K562 (cell line): Measurements from ENCODE around the gene FHIT. TPM values are rescaled to one million over a fixed set of nuclear protein-coding genes. Genes with fewer than 3 reads are reported as not detected.

Experiments
- ATAC-seq: fragments of 200-7000 bp; cut with Tn5 transposase; 3 replicates; pipeline ENCODE4 v1.9.1; 2020; ENCODE audit warnings: moderate library complexity
- BruUV-seq: library from RNA; stranded (reverse); fragments of 400-500 nt; replicated peaks from 2 replicates; lab custom pipeline; 2021; lab: Mats Ljungman, UMichigan
- CTCF ChIA-PET: fragments of 300-600 bp; formaldehyde crosslinking; extraction: SDS; loops from one replicate; lab custom pipeline; 2021; ENCODE audit warnings: low intra/inter-chr PET ratio; lab: Yijun Ruan, JAX
- POLR2A ChIA-PET: fragments of 300-600, 350-650 bp; sonication (Branson Sonifier 250); formaldehyde crosslinking; extraction: SDS; loops from one replicate; lab custom pipeline; 2021; ENCODE audit warnings: antibody characterized with exemption, inconsistent platforms; lab: Yijun Ruan, JAX
- DNase-seq, 4 experiments: peaks; one replicate each; pipeline versions ENCODE4 v3.0.0 to v3.0.0-alpha.2; 2011 to 2018; ENCODE audit warnings: low spot score in 3 of 4, mixed read lengths in 3 of 4; ENCODE audit errors: extremely low read depth in 1 of 4
- FAIRE-seq: peaks from 2 replicates; lab custom pipeline; 2011; peaks lifted over from hg19 to GRCh38; lab: Jason Lieb, UNC
- H2AFZ ChIP-seq: 2 replicates; pipeline ENCODE4 v1.6.0; 2011; ENCODE audit warnings: low read depth, low read length, control low read depth, inconsistent platforms
- H3K27ac ChIP-seq: fragments of 200-600 bp; 3 replicates; pipeline ENCODE4 v1.8.0; 2011; ENCODE audit warnings: low read depth, mild to moderate bottlenecking, control low read depth, inconsistent platforms, low read length, moderate library complexity, mixed read lengths; ENCODE audit errors: extremely low read depth
- H3K27me3 ChIP-seq, 2 experiments: fragments of 300-600 bp in 1 of 2; 2 replicates in 1 of 2; 3 replicates in 1 of 2; pipeline versions ENCODE4 v1.6.0 to v1.8.0; 2011; ENCODE audit warnings: inconsistent platforms in 2 of 2, low read length in 2 of 2, mild to moderate bottlenecking in 1 of 2, mixed read lengths in 1 of 2, moderate library complexity in 1 of 2; ENCODE audit not compliant: control insufficient read depth in 2 of 2, insufficient read depth in 2 of 2
- H3K36me3 ChIP-seq: fragments of 300-600 bp; 3 replicates; pipeline ENCODE4 v1.8.0; 2011; ENCODE audit warnings: mild to moderate bottlenecking, low read length, inconsistent platforms; ENCODE audit not compliant: control insufficient read depth, insufficient read depth
- H3K4me1 ChIP-seq, 2 experiments: fragments of 200-600 bp in 1 of 2; replicated peaks in 1 of 2; 2 replicates in 1 of 2; 3 replicates in 1 of 2; pipeline versions ENCODE4 v1.5.1 to v1.8.0; 2011; ENCODE audit warnings: inconsistent platforms in 2 of 2, low read length in 2 of 2, mild to moderate bottlenecking in 1 of 2, mixed read lengths in 1 of 2, moderate library complexity in 1 of 2; ENCODE audit not compliant: control insufficient read depth in 2 of 2, insufficient read depth in 2 of 2
- H3K4me2 ChIP-seq: 2 replicates; pipeline ENCODE4 v1.6.1; 2011; ENCODE audit warnings: low read length, control low read depth, inconsistent platforms, mixed read lengths; ENCODE audit not compliant: insufficient read depth
- H3K4me3 ChIP-seq: fragments of 200-600 bp; sonication (generic), shearing (Covaris generic); 2 replicates; pipeline ENCODE4 v1.5.1; 2016; ENCODE audit warnings: control low read depth, inconsistent platforms
- H3K79me2 ChIP-seq: fragments of 200-600 bp; 3 replicates; pipeline ENCODE4 v1.8.0; 2011; ENCODE audit warnings: low read length, inconsistent platforms; ENCODE audit not compliant: control insufficient read depth, insufficient read depth
- H3K9ac ChIP-seq, 2 experiments: 2 replicates each; pipeline versions ENCODE4 v1.6.0 to v1.6.1; 2011; ENCODE audit warnings: low read depth in 2 of 2, low read length in 2 of 2, control low read depth in 1 of 2, inconsistent platforms in 1 of 2, mild to moderate bottlenecking in 1 of 2, mixed read lengths in 1 of 2; ENCODE audit not compliant: insufficient read depth in 1 of 2
- H3K9me1 ChIP-seq: one replicate; pipeline ENCODE4 v1.6.0; 2011; ENCODE audit warnings: inconsistent platforms, mild to moderate bottlenecking, low read length, moderate library complexity; ENCODE audit not compliant: control insufficient read depth, insufficient read depth
- H3K9me3 ChIP-seq: replicated peaks from 2 replicates; pipeline ENCODE4 v1.5.1; 2011; ENCODE audit warnings: low read depth, low read length, inconsistent platforms; ENCODE audit not compliant: control insufficient read depth, insufficient read depth
- H4K20me1 ChIP-seq: replicated peaks from 2 replicates; pipeline ENCODE4 v1.6.1; 2011; ENCODE audit warnings: low read length, inconsistent platforms, mixed read lengths; ENCODE audit not compliant: control insufficient read depth, insufficient read depth
- NCOA1 ChIP-seq: fragments of 450-650 bp; IDR thresholded peaks from 2 replicates; pipeline ENCODE4 v1.6.1; 2016; ENCODE audit warnings: low read depth
- PHB ChIP-seq: fragments of 250-450 bp; sonication (Bioruptor Pico); IDR thresholded peaks from 2 replicates; pipeline ENCODE4 v1.5.0; 2021
- RAD51 ChIP-seq: fragments of 450-650 bp; IDR thresholded peaks from 2 replicates; pipeline ENCODE4 v1.7.1; 2016; ENCODE audit warnings: low read depth, mild to moderate bottlenecking, borderline replicate concordance
- SPI1 ChIP-seq: IDR thresholded peaks from 2 replicates; pipeline ENCODE4 v1.6.1; 2011; ENCODE audit warnings: low read depth, low read length, control low read depth, borderline replicate concordance
- WGBS: fragments of 100-300 bp; shearing (Covaris generic); methylation state at CpG from one replicate; pipeline ENCODE4 v1.1.6; 2016; ENCODE audit warnings: low coverage, mixed read lengths; ENCODE audit not compliant: insufficient coverage; ENCODE audit errors: missing lambda C conversion rate; 5-methylcytosine and 5-hydroxymethylcytosine counted together
- in situ Hi-C: fragments of 300-500 bp; cut with MboI; formaldehyde crosslinking; loops from 4 replicates; pipeline ENCODE4 v1.15.0; 2018; ENCODE audit warnings: inconsistent platforms, mixed read lengths
- intact Hi-C: fragments of 100-400 bp; cut with micrococcal nuclease; formaldehyde crosslinking; loops from 2 replicates; pipeline ENCODE4 v1.14.2; 2022
- polyA plus RNA-seq, 8 experiments: library from polyadenylated mRNA; depleted of rRNA in 4 of 8; stranded (reverse) in 5 of 8; unstranded in 3 of 8; fragments of >200 nt; fragmentation: Nextera tagmentation in 2 of 8; fragmentation: Illumina TruSeq in 1 of 8; extraction: Ambion mirVana in 2 of 8; extraction: Trizol in 1 of 8; gene quantifications; 2 replicates each; pipeline versions ENCODE4 v1.2.1 to v1.2.3, GENCODE V29; 2011 to 2014; ENCODE audit warnings: inconsistent platforms in 1 of 8, missing spikeins in 1 of 8
- total RNA-seq, 7 experiments: library from RNA; depleted of rRNA in 6 of 7; stranded (reverse); fragments of >200 nt in 6 of 7; fragmentation: Illumina TruSeq in 2 of 7; extraction: Trizol in 2 of 7; gene quantifications; 2 replicates each; pipeline versions ENCODE4 v1.2.1 to v1.2.3, GENCODE V29; 2011 to 2021; ENCODE audit warnings: low replicate concordance in 1 of 7
- TF ChIP-seq, protein P1 (sequence below): sonication (generic); formaldehyde crosslinking; IDR thresholded peaks from 2 replicates; pipeline ENCODE4 v1.5.0; 2020; ENCODE audit warnings: missing genetic modification reagents
- TF ChIP-seq, protein P2 (sequence below): fragments of 200-800 bp; sonication (Bioruptor generic); IDR thresholded peaks from 2 replicates; pipeline ENCODE4 v1.6.1; 2017; ENCODE audit warnings: missing genetic modification characterization, missing compliant biosample characterization
- TF ChIP-seq, protein P3 (sequence below): fragments of 450-650 bp; formaldehyde crosslinking; IDR thresholded peaks from 2 replicates; pipeline ENCODE4 v1.4.0; 2022; ENCODE audit warnings: missing genetic modification characterization

FHIT gene
- total and polyA plus RNA-seq, 9 of the 15 experiments (the other 6 are each of a cell fraction or from before 2014, with no cell fraction given): 1.7 to 9.1 (median 4.3) TPM

DNA sequence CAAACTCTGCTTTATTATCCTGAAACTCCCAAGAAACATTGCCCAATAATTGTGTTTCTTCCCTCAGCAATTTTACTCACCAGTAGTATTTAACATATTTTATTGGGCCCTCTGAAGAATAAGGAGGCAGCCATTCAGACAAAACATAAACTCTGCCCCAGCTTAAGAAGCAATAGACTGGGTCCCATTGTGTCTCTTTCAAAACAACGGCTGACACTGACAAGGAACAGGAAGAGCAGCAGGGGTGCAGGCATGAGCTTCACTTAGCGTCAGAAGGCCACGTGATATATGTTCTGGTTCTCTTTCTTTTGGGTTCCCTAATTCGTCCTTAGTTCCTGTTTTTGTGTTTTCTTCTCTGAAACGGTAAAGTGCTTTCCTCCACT lies 242.3 kb downstream of the FHIT start:
- no peaks in the 10 kb centered on the region for H3K9me3 ChIP-seq
- no peak for DNase-seq
- no peaks in the 10 kb centered on the region for H3K9me1 ChIP-seq
- in situ Hi-C loops: no loop called here
- no peak overlapping the region for H3K4me2 ChIP-seq
- H3K4me3 ChIP-seq: no peak overlapping the region
- H4K20me1 ChIP-seq: no peaks in the 10 kb centered on the region
- H3K27me3 ChIP-seq: no peaks in the 10 kb centered on the region
- no peak overlapping the region for H3K9ac ChIP-seq
- intact Hi-C loops: no loop called here
- H3K36me3 ChIP-seq: no peaks in the 10 kb centered on the region
- 12% methylated on average over 5 of the region's 5 CpGs for WGBS
- no peak overlapping the region for H3K27ac ChIP-seq
- no TSS peak for BruUV-seq
- no peaks in the 10 kb centered on the region for H3K4me1 ChIP-seq
- POLR2A ChIA-PET: no interaction called here
- CTCF ChIA-PET: no interaction called here
- TF ChIP-seq SPI1: 0 out of 2 replicates have a peak, but pooled peaks have one; percentile 11
- peak; percentile 22; the same call in 1 of the 2 replicates for TF ChIP-seq RAD51
- no peak for TF ChIP-seq NCOA1
- no peak for TF ChIP-seq PHB (CRISPR knock-in tag)
- TF ChIP-seq, protein P1, sequence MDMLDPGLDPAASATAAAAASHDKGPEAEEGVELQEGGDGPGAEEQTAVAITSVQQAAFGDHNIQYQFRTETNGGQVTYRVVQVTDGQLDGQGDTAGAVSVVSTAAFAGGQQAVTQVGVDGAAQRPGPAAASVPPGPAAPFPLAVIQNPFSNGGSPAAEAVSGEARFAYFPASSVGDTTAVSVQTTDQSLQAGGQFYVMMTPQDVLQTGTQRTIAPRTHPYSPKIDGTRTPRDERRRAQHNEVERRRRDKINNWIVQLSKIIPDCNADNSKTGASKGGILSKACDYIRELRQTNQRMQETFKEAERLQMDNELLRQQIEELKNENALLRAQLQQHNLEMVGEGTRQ (CRISPR knock-in tag): peak; percentile 12; the same call in 1 of the 2 replicates
- TF ChIP-seq, protein P2, sequence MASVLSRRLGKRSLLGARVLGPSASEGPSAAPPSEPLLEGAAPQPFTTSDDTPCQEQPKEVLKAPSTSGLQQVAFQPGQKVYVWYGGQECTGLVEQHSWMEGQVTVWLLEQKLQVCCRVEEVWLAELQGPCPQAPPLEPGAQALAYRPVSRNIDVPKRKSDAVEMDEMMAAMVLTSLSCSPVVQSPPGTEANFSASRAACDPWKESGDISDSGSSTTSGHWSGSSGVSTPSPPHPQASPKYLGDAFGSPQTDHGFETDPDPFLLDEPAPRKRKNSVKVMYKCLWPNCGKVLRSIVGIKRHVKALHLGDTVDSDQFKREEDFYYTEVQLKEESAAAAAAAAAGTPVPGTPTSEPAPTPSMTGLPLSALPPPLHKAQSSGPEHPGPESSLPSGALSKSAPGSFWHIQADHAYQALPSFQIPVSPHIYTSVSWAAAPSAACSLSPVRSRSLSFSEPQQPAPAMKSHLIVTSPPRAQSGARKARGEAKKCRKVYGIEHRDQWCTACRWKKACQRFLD (CRISPR knock-in tag): no peak
- TF ChIP-seq, protein P3, sequence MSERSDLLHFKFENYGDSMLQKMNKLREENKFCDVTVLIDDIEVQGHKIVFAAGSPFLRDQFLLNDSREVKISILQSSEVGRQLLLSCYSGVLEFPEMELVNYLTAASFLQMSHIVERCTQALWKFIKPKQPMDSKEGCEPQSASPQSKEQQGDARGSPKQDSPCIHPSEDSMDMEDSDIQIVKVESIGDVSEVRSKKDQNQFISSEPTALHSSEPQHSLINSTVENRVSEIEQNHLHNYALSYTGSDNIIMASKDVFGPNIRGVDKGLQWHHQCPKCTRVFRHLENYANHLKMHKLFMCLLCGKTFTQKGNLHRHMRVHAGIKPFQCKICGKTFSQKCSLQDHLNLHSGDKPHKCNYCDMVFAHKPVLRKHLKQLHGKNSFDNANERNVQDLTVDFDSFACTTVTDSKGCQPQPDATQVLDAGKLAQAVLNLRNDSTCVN (CRISPR knock-in tag): no peak
- TF ChIP-seq, all 486 proteins: peak for 3
- no peak for FAIRE-seq
- Histone ChIP-seq H2AFZ (no peak overlapping the region), H3K79me2 (no peaks in the 10 kb centered on the region)
- ATAC-seq: no peak
